Subcutaneous adipose tissue (tissue), 4 donors: ENCODE results near the gene HS1BP3. TPM values are rescaled to one million over a fixed set of nuclear protein-coding genes. Genes with fewer than 3 reads are reported as not detected.

Experiments used
- CTCF ChIP-seq: fragments of 450-650 bp; IDR thresholded peaks from one replicate; pipeline ENCODE4 v1.5.1; 2016; ENCODE audit warnings: low read depth, mild to moderate bottlenecking, control low read depth, antibody characterized with exemption, moderate library complexity
- total RNA-seq, 4 donors: library from RNA; depleted of rRNA; stranded (reverse); fragments of >200 nt; gene quantifications; one replicate each; pipeline ENCODE4 v1.1.0, GENCODE V29; 2016

The HS1BP3 gene
- total RNA-seq, 4 donors from 2014 or later, result 12.6 to 37.6 (median 34.7) TPM

GRCh38 chr2:20617081-20617575 lies 33.8 kb downstream of the HS1BP3 start:
- no peak for TF ChIP-seq CTCF

GRCh38 chr2:20616341-20616871 lies 34.5 kb downstream of the HS1BP3 start:
- TF ChIP-seq CTCF, result no peak

GRCh38 chr2:20615466-20616241 lies 35.2 kb downstream of the HS1BP3 start:
- no peak for TF ChIP-seq CTCF

- no peak for TF ChIP-seq CTCF
Measured at GRCh38 chr2:20615068-20615465, 35.8 kb downstream of the HS1BP3 start.

GRCh38 chr2:20614201-20615067 lies 36.5 kb downstream of the HS1BP3 start:
- no peak for TF ChIP-seq CTCF

GRCh38 chr2:20612925-20613916 lies 37.7 kb downstream of the HS1BP3 start:
- no peak for TF ChIP-seq CTCF
